SU-DHL-6 (cell line): ENCODE data around the gene TSPAN33.

Source experiments
- CTCF ChIP-seq: fragments of 200-600 bp; sonication (generic); IDR thresholded peaks from one replicate; pipeline ENCODE4 v1.5.1; 2017; ENCODE audit warnings: antibody characterized with exemption, mild to moderate bottlenecking, low read length, moderate library complexity; ENCODE audit not compliant: insufficient read depth, poor library complexity, severe bottlenecking
- EZH2phosphoT487 ChIP-seq: fragments of 200-600 bp; sonication (generic), shearing (Covaris generic); conservative IDR thresholded peaks from 2 replicates; pipeline ENCODE4 v1.6.1; 2018; ENCODE audit warnings: mild to moderate bottlenecking, antibody characterized with exemption, low read length, moderate library complexity, mixed read lengths

DNA sequence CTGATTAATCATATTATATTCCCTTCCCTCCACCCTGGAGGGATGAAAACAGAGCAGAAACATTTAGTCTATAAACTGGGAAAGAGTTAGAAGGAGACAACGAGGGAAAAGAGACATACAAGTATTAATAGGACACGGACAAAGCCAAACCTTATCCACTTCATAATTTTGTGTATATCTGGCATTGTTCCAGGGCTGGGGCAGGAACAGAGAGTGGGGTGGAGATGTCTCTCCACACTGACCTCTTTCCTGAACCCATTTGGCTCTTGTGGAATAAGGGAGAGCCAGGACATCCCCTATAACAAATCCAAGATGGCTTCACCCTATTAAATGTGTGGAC, 43.7 kb upstream of the TSPAN33 start:
- TF ChIP-seq CTCF (no peak), EZH2phosphoT487 (no peak)
